Measurements from ENCODE around the gene RASGRP2. TPM values are rescaled to one million over a fixed set of nuclear protein-coding genes. Genes with fewer than 3 reads are reported as not detected.

RASGRP2 gene
- total RNA-seq, 1 experiment from 2014 or later, result 4.0 TPM

DNA sequence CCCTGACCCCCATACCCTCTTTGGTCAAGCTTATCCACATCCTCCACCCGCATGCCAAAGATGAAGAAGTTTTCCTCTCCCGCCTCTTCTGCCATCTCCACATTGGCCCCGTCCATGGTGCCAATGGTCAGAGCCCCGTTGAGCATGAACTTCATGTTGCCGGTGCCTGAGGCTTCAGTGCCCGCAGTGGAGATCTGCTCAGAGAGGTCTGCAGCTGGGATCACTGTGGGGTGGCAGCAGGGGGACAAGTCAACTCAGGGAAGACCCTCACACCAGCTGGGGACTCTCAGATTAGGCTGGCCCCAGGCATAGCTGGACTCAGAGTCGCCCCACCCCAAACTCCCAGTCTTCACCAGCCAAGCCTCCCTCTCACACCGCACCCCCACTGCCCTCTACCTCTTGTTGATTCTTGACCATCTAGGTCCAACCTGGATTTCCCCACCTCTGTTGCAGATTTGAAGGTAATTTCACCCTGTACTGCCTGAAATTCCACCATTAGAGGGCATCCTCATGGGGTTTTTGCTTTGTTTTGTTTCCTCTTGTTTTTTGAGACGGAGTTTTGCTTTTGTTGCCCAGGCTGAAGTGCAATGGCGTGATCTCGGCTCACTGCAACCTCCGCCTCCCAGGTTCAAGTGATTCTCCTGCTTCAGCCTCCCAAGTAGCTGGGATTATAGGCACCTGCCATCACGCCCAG, 6.6 kb upstream of the RASGRP2 start:
- Histone ChIP-seq H2AFZ (ENCODE audit: low read length) (no peak overlapping the region), H3K27me3 (ENCODE audit: low read length) (no peaks in the 10 kb centered on the region), H3K79me2 (ENCODE audit: low read length) (no peaks in the 10 kb centered on the region), H4K20me1 (ENCODE audit: insufficient read depth, low read depth, low read length) (no peaks in the 10 kb centered on the region), H3K9ac (ENCODE audit: low read length) (no peak overlapping the region), H3K9me3 (ENCODE audit: low read length) (no peaks in the 10 kb centered on the region), H3K4me3 (ENCODE audit: low read length) (no peak overlapping the region), H3K4me2 (ENCODE audit: low read depth, low read length, poor library complexity, severe bottlenecking) (no peak overlapping the region), H3K36me3 (ENCODE audit: insufficient read depth, low read length) (no peaks in the 10 kb centered on the region), H3K9me2 (replicated peaks; ENCODE audit: insufficient read depth, low read length) (no peaks in the 10 kb centered on the region), H3K4me1 (ENCODE audit: low read length) (peaks cover 7% of the 10 kb centered on the region), H3K27ac (ENCODE audit: low read length) (no peak overlapping the region)
- DNase-seq, result no peak

DNA sequence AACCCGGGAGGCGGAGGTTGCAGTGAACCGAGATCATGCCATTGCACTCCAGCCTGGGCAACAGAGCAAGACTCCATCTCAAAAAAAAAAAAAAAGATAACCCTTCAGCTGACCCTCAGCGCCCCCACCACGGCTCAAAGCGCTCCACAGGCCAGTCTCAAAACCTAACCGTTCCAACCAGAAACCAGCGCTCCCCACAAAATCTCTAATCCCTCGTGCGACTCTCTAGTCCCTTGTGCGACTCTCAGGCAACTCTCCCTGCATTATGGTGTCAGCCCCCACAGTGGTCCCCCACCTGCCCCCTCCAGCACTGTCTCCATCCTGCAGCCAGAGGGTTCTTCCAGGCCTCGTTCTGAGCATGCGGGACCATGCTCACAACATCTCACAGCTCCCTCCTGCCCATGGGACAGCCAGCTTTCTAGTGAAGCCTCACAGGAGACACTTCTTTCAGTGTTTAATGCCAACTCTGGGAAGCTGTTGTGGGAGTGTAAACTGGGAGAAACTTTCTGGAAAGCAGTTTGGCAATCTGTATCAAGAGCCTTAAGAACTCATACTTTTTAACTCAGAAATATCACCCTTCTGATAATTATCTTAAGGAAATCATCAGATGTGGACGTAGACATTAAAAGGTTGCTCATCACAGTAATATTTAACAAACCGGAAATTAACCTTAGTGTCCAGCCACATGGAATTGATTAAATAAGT, 4.2 kb upstream of the RASGRP2 start:
- Histone ChIP-seq H3K36me3 (ENCODE audit: insufficient read depth, low read length) (no peaks in the 10 kb centered on the region), H3K9ac (ENCODE audit: low read length) (no peak overlapping the region), H3K9me2 (replicated peaks; ENCODE audit: insufficient read depth, low read length) (no peaks in the 10 kb centered on the region), H4K20me1 (ENCODE audit: insufficient read depth, low read depth, low read length) (no peaks in the 10 kb centered on the region), H3K4me3 (ENCODE audit: low read length) (no peak overlapping the region), H3K79me2 (ENCODE audit: low read length) (no peaks in the 10 kb centered on the region), H3K9me3 (ENCODE audit: low read length) (no peaks in the 10 kb centered on the region), H3K27me3 (ENCODE audit: low read length) (no peaks in the 10 kb centered on the region; the same call in 1 of the 2 replicates), H3K4me1 (ENCODE audit: low read length) (peaks cover 28% of the 10 kb centered on the region), H3K27ac (ENCODE audit: low read length) (no peak overlapping the region), H2AFZ (ENCODE audit: low read length) (no peak overlapping the region), H3K4me2 (ENCODE audit: low read depth, low read length, poor library complexity, severe bottlenecking) (no peak overlapping the region)
- no peak for DNase-seq

DNA sequence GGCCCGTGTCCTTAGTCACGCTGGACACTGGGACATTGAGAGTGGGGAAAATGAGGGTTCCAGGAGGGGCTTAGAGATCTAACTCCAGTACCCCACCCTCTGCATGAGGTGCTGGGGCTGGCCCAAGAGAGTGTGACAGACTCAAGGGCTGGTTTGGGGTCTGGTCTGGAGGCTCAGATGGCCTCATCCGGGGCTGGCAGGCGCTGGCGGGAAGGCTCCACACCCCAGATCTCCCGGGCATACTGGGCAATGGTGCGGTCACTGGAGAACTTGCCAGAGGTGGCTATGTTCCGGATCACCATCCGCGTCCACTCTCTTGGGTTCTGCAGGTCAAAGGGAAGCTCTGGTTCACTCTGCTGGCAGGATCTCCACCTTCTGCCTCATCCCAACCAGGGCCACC, 2.5 kb upstream of the RASGRP2 start:
- Histone ChIP-seq H3K4me1 (ENCODE audit: low read length) (peaks cover 38% of the 10 kb centered on the region), H3K4me2 (ENCODE audit: low read depth, low read length, poor library complexity, severe bottlenecking) (no peak overlapping the region), H3K9me2 (replicated peaks; ENCODE audit: insufficient read depth, low read length) (no peaks in the 10 kb centered on the region), H3K4me3 (ENCODE audit: low read length) (no peak overlapping the region), H2AFZ (ENCODE audit: low read length) (no peak overlapping the region), H3K9me3 (ENCODE audit: low read length) (no peaks in the 10 kb centered on the region), H3K9ac (ENCODE audit: low read length) (no peak overlapping the region), H3K27ac (ENCODE audit: low read length) (no peak overlapping the region), H3K27me3 (ENCODE audit: low read length) (no peaks in the 10 kb centered on the region; the same call in 1 of the 2 replicates), H4K20me1 (ENCODE audit: insufficient read depth, low read depth, low read length) (no peaks in the 10 kb centered on the region), H3K36me3 (ENCODE audit: insufficient read depth, low read length) (no peaks in the 10 kb centered on the region), H3K79me2 (ENCODE audit: low read length) (no peaks in the 10 kb centered on the region)
- no peak for DNase-seq

DNA sequence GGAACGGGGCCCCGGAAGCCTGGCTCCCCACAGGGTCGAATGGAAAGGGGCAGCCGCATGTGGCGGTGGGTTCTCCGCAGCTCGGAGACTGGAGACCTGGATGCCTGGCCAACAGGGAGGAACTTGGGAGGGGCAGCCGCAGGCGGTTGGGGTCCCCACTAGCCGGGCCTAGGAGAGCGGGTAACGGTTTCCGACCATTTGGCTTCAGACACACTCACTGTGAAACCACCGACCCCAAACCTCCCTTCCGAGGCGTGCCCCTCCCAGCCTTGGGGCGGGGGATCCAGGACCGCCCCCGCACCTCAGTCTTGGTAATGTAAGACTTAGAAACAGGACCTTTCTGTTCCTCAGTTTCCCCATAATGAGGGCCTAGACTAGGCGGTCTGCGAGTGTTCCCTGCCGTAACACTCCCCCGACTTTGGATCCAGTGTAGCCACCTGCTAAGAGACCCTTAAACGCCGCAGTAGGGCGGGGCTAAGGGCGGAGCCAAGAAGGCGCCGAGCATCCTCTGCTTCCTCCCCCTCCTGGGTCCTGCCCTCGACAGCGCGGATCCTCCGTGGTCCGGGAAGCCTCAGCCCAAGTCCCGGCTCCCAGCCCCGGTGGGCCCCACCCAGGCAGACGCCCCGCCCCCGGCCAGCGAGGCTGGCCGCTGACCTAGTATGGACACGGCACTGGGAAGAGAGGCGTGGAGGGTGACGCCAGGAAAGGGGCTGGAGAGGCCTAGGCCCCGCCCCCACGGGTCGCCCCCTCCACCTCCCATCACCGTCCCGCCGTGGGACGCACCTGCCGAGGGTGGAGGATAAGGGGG, 1.8 kb upstream of the RASGRP2 start:
- H3K9me3 ChIP-seq (ENCODE audit: low read length), result no peaks in the 10 kb centered on the region
- peak overlapping the region; percentile 75 for H2AFZ ChIP-seq (ENCODE audit: low read length)
- peak overlapping the region; percentile 63 for H3K4me3 ChIP-seq (ENCODE audit: low read length)
- no peaks in the 10 kb centered on the region for H3K36me3 ChIP-seq (ENCODE audit: insufficient read depth, low read length)
- H3K4me1 ChIP-seq (ENCODE audit: low read length), result peaks cover 38% of the 10 kb centered on the region
- peak overlapping the region; percentile 69 for H3K9ac ChIP-seq (ENCODE audit: low read length)
- peak; percentile 86 for DNase-seq
- no peaks in the 10 kb centered on the region for H3K9me2 ChIP-seq (replicated peaks; ENCODE audit: insufficient read depth, low read length)
- no peaks in the 10 kb centered on the region for H4K20me1 ChIP-seq (ENCODE audit: insufficient read depth, low read depth, low read length)
- no peaks in the 10 kb centered on the region; the same call in 1 of the 2 replicates for H3K27me3 ChIP-seq (ENCODE audit: low read length)
- peak overlapping the region; percentile 6; the same call in 1 of the 2 replicates for H3K27ac ChIP-seq (ENCODE audit: low read length)
- H3K79me2 ChIP-seq (ENCODE audit: low read length), result no peaks in the 10 kb centered on the region
- H3K4me2 ChIP-seq (ENCODE audit: low read depth, low read length, poor library complexity, severe bottlenecking), result peak overlapping the region; percentile 81

DNA sequence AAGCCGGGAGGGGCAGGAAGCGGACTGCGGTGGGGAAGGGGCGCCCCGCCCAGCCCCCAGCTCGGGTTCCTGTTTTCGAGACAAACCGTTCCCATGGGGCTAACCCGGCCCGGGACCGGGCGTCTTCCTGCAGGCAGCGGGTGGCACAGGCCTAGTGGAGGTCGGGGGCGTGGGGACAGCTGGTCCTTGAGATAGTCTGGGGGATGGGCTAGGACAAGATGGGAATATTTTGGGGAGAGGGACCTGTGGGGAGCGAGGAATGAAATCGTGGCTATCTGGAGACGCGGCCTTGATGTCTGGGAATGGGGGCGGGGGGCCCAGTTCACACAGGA, 1.2 kb upstream of the RASGRP2 start:
- no peaks in the 10 kb centered on the region for H3K79me2 ChIP-seq (ENCODE audit: low read length)
- H3K9me3 ChIP-seq (ENCODE audit: low read length), result no peaks in the 10 kb centered on the region
- peak overlapping the region; percentile 63 for H3K4me3 ChIP-seq (ENCODE audit: low read length)
- H2AFZ ChIP-seq (ENCODE audit: low read length), result peak overlapping the region; percentile 75; the same call in 1 of the 2 replicates
- no peaks in the 10 kb centered on the region for H3K36me3 ChIP-seq (ENCODE audit: insufficient read depth, low read length)
- H3K9me2 ChIP-seq (replicated peaks; ENCODE audit: insufficient read depth, low read length), result no peaks in the 10 kb centered on the region
- peak; percentile 79 for DNase-seq
- peaks cover 38% of the 10 kb centered on the region for H3K4me1 ChIP-seq (ENCODE audit: low read length)
- peak overlapping the region; percentile 69 for H3K9ac ChIP-seq (ENCODE audit: low read length)
- H3K4me2 ChIP-seq (ENCODE audit: low read depth, low read length, poor library complexity, severe bottlenecking), result peak overlapping the region; percentile 81
- H4K20me1 ChIP-seq (ENCODE audit: insufficient read depth, low read depth, low read length), result no peaks in the 10 kb centered on the region
- H3K27me3 ChIP-seq (ENCODE audit: low read length), result no peaks in the 10 kb centered on the region; the same call in 1 of the 2 replicates
- peak overlapping the region; percentile 6; the same call in 1 of the 2 replicates for H3K27ac ChIP-seq (ENCODE audit: low read length)

DNA sequence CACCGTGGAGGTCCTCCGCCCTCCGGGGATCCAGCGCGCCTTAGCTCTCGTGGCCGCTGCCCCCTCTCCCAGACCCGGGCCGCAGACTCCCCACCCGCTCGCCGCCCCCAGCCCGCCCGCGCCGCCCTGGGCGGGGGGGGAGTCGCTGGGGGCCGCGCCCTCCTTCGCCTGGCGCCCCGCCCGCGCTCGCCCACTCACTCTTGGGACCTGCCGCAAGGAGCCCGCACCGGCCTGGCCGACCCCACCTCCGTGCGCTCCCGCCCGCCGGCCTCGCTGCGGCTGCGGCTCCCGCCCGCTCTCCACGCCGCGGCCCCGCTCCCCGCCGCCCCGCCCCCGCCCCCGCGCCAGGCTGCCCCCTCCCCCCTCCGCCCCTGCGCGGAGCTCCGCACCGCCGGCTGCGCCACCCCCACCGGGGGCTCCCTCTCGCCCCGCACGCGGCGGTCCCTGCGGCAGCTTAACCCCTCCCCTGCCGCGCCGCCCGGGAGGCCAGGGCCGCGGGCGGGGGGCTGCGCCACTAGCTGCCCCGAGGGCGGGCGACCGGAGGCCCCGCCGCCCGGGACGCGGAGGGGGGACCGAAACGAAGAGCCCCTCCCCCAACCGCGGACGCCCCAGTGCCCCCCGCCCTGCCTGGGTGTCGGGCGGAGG, 724 bp upstream of the RASGRP2 start:
- H3K36me3 ChIP-seq (ENCODE audit: insufficient read depth, low read length), result no peaks in the 10 kb centered on the region
- H2AFZ ChIP-seq (ENCODE audit: low read length), result no peak overlapping the region
- H3K9me2 ChIP-seq (replicated peaks; ENCODE audit: insufficient read depth, low read length), result no peaks in the 10 kb centered on the region
- no peaks in the 10 kb centered on the region for H4K20me1 ChIP-seq (ENCODE audit: insufficient read depth, low read depth, low read length)
- peak overlapping the region; percentile 63 for H3K4me3 ChIP-seq (ENCODE audit: low read length)
- H3K27me3 ChIP-seq (ENCODE audit: low read length), result no peaks in the 10 kb centered on the region; the same call in 1 of the 2 replicates
- no peaks in the 10 kb centered on the region for H3K9me3 ChIP-seq (ENCODE audit: low read length)
- no peak for DNase-seq
- H3K79me2 ChIP-seq (ENCODE audit: low read length), result no peaks in the 10 kb centered on the region
- no peak overlapping the region for H3K27ac ChIP-seq (ENCODE audit: low read length)
- peak overlapping the region; percentile 81 for H3K4me2 ChIP-seq (ENCODE audit: low read depth, low read length, poor library complexity, severe bottlenecking)
- H3K4me1 ChIP-seq (ENCODE audit: low read length), result peaks cover 38% of the 10 kb centered on the region
- peak overlapping the region; percentile 69 for H3K9ac ChIP-seq (ENCODE audit: low read length)

DNA sequence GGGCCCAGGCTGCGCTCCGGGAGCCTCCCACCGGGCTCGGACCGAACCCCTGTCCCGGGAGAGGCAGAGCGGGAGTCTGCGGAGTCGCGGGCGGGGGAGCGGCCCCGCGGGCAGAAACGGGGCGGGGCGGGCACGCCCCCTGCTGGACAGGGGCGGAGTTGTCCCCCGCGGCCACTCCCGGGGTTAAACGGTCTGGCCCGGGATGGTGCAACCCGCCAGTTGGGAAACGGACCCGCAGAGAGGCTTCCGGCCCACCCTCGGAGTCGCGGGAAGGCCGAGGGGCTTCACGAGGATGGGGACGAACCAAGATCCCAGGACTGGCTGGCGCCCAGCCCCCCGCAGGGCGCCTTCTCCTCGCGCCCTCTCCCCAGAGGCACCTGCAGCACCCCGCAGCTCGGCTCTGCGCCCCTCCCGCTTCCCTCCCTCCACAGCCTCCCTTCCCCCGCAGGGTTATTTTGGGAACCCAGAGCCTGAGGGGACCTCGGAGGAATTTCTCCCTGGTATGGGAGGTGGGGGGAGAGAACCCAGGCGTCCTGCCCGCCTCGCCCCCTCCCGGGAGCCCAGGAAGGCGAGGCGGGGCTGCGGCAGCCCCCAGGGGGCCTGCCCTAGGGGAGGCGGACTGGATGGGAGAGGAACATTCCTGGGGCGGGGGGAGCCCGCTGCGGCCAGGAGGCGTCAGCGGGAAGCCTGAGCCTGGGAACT, 902 bp downstream of the RASGRP2 start:
- Histone ChIP-seq H3K4me3 (ENCODE audit: low read length) (peak overlapping the region; percentile 57), H3K9me3 (ENCODE audit: low read length) (no peaks in the 10 kb centered on the region), H2AFZ (ENCODE audit: low read length) (no peak overlapping the region), H3K36me3 (ENCODE audit: insufficient read depth, low read length) (no peaks in the 10 kb centered on the region), H3K9ac (ENCODE audit: low read length) (peak overlapping the region; percentile 45; the same call in 1 of the 2 replicates), H3K27me3 (ENCODE audit: low read length) (no peaks in the 10 kb centered on the region; the same call in 1 of the 2 replicates), H3K79me2 (ENCODE audit: low read length) (no peaks in the 10 kb centered on the region), H3K27ac (ENCODE audit: low read length) (no peak overlapping the region), H3K4me2 (ENCODE audit: low read depth, low read length, poor library complexity, severe bottlenecking) (peak overlapping the region; percentile 62), H3K9me2 (replicated peaks; ENCODE audit: insufficient read depth, low read length) (no peaks in the 10 kb centered on the region), H3K4me1 (ENCODE audit: low read length) (peaks cover 38% of the 10 kb centered on the region), H4K20me1 (ENCODE audit: insufficient read depth, low read depth, low read length) (no peaks in the 10 kb centered on the region)
- DNase-seq, result peak; percentile 80
